GM12892 (cell line): Measurements from ENCODE around the gene CCDC195.

Experiments
- POLR2A ChIP-seq: IDR thresholded peaks from 2 replicates; pipeline ENCODE4 v1.6.1; 2011; ENCODE audit warnings: low read depth, low read length, control low read depth
- POLR2AphosphoS5 ChIP-seq: IDR thresholded peaks from 2 replicates; pipeline ENCODE4 v1.6.1; 2011; ENCODE audit warnings: low read depth, low read length, control low read depth
- TAF1 ChIP-seq: IDR thresholded peaks from 2 replicates; pipeline ENCODE4 v1.6.1; 2011; ENCODE audit warnings: low read depth, mild to moderate bottlenecking, control low read depth, low read length, borderline replicate concordance

GRCh38 chr2:224751996-224752698 lies 36.0 kb upstream of the CCDC195 start:
- no peak for TF ChIP-seq POLR2A
- TF ChIP-seq POLR2AphosphoS5 = no peak
- no peak for TF ChIP-seq TAF1
